HG03095 (cell line): ENCODE results near the gene TIFAB.

Source experiments
- ATAC-seq: cut with Tn5 transposase; IDR thresholded peaks from one replicate; pipeline ENCODE4 v1.9.1; 2021; ENCODE audit warnings: moderate library complexity; ENCODE audit not compliant: unreplicated experiment

Gene TIFAB

DNA sequence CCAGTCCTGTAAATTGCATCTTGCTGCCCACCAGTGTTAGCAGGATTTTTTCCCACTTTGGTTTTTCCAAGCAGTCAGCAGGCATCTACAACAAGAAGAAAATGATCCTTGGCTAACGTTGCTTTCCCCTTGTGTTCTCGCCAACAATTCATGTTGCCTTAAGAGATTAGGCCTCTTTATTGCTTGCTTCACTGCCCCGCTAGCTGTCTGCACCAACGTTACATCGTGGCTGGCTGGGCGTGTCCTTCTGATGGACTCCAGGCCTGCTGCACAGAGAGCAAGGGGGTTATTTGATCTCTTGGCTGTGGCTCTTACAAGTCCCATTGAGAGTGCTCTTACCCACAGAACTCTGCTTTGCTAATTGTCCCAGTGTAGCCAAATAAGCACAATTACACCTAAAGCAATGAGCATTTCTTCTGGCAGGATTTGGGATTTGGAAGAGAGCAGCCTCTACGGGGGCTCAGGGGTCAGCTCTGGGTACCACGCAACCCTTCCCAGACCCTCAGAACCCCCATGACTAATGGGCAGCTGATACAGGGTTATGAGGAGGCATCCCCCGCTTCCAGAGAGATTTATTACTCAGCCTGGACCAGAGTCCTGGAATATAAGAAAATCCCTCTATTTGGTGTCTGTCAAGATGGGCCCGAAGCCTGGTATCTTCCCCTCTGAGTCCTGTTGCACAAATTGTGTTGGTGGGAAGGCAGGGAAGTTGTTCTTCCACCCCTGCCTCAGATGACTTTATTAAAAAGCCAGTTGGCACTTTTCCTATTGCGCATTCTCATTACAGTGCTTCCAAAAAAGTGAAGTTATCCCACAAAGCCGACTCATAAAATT lies 22.6 kb downstream of the TIFAB start:
- no peak for ATAC-seq

DNA sequence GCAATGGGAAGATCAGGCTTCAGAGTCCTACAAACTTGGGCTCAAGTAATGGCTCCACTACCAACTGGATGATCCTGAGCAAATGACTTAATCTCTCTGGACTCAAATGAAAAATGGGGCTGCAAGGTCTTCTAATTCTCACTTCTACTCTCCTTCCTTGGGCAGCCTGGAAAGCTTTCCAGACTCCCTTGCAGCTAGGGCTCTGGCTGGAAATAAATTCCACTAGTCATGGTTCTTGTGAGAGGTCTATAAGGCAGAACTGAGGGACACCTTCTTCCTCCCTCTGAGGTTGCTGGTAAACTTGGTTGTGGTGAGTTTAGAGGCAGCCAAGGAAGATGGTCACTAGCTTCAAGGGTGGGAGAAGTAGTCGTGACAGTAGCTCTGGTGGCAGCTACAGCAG lies 23.6 kb downstream of the TIFAB start:
- no peak for ATAC-seq

- no peak for ATAC-seq
These were observed 25.8 kb downstream of the TIFAB start for GRCh38 chr5:135426102-135427082.

DNA sequence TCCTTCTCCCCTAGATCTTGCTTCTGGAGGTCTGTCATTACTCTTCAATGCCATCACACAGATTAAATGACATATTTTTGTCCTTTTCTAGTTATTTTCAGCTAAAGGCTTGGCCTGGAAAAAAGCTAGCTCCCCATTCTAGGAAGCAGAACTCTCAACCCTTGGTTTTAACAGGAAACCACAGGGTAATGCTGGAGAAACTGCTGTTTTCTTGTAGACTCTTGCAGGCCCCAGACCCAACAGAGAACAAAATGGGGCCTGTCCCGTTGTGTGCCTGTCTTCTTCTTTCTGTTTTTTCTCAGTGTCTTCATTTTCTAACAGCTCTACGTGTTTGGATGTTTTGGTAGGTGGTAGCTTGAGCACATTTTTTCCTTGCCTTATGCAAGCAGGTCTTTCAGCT lies 26.5 kb downstream of the TIFAB start:
- ATAC-seq = no peak

GRCh38 chr5:135423846-135424168 lies 28.3 kb downstream of the TIFAB start:
- ATAC-seq = no peak

GRCh38 chr5:135423146-135423845 lies 28.9 kb downstream of the TIFAB start:
- ATAC-seq = no peak

GRCh38 chr5:135422419-135422818 lies 29.7 kb downstream of the TIFAB start:
- ATAC-seq = no peak

DNA sequence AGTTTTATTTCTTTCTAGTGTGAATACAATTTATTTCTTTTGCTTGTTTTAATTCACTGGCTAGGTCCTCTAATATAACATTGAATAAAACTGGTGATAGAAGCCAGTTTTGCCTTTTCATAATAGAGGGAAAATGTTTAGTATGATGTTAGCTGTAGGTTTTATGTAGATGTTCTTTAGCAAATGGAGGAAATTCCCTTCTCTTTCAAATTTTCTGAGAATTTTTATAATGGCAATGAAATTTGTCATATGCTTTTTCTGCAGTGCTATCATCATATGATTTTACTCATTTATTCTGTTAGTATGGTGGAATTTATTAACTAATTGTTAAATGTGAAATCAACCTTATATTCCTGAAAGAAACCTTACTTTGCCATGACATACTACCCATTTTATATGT lies 35.1 kb downstream of the TIFAB start:
- no peak for ATAC-seq

DNA sequence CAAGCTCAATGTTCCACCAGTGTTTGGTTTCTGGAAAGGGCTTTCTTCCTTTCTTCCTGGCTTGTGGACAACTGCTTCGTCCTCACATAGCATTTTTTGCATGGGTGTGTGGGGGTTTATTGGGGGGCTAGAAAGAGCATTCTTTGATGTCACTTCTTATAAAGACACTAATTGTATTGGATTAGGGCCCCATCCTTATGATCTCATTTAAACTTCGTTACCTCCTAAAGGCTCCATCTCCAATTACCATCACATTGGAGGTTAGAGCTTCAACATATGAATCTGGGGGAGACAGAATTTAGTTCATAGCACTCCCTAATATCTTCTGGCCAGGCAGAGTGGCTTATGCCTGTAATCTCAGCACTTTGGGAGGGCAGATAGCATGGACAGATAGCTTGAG lies 47.1 kb downstream of the TIFAB start:
- no peak for ATAC-seq

DNA sequence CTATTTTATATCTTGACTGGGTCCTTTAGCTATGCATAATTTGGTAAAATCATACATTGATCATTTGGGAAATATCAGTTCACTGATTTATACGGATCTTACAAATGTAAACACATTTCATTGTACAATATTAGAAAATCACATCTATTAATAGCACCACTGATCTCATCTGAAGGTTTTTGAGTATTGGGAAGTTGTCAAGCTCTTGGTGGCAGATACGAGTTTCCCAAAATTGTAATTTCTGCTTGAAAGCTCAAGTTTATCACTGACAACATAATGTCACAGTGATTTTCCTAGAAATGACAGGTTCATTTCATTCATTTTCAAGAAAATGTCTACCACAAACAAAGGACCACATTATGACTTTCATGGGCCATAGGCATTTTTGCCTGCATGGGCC lies 50.1 kb downstream of the TIFAB start:
- no peak for ATAC-seq

GRCh38 chr5:135400866-135401265 lies 51.3 kb downstream of the TIFAB start:
- no peak for ATAC-seq

DNA sequence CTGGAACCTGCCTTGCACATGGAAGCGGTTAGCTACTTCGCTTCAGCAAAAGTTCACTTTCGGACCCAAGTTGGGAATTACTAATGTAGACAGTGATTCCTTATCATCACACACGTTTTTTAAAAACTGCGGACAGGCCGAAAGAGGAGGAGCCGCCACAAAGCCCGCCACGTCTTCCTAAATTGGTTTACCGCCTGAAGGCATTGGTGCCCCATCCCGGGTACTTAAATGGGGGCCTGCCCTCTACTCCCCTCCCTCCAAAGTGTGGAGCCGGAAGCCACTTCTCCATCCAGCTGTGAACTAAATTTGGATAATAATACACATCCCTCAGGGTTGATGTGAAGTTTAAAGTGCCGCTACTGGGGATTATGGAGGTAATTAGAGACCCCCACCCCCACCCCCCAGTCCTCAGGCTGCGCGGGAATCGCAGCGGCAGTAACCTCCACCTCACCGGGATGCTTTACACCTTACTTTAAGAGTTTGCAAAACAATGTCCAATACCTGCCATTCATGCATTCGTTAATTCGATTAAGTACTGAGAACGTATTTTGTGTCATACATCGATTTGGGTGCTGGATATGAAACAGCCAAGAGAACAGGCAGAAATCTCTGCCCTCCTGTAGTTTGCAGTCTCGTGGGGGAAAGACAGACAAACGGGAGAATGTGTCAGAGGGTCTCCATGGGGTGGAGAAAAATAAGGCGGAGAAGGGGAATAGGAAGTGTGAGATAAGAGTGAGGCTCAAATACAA lies 52.2 kb downstream of the TIFAB start:
- no peak for ATAC-seq

- ATAC-seq = peak; percentile 87
These were observed 53.0 kb downstream of the TIFAB start, which contains the start of gene MACROH2A1 for GRCh38 chr5:135398855-135399793. TSS of gene MACROH2A1 (minus strand) at chr5:135399231. CDS start at chr5:135389093, 10,138 bp downstream.

GRCh38 chr5:135398160-135398854 lies 53.8 kb downstream of the TIFAB start:
- ATAC-seq = peak; percentile 35
